RWPE2 (cell line): ENCODE results near the gene FABP3.

Experiments used
- ATAC-seq: fragments of 200-7000 bp; cut with Tn5 transposase; 3 replicates; pipeline ENCODE4 v1.9.1; 2021; ENCODE audit warnings: low read depth
- DNase-seq: peaks from one replicate; pipeline ENCODE4 v3.0.0-alpha.2; 2020; ENCODE audit warnings: low spot score
- H3K27ac ChIP-seq: fragments of 450-650 bp; 2 replicates; pipeline ENCODE4 v1.5.1; 2017; ENCODE audit warnings: mild to moderate bottlenecking; ENCODE audit not compliant: poor library complexity, severe bottlenecking
- H3K27me3 ChIP-seq: fragments of 250-450 bp; sonication (Bioruptor Pico); 2 replicates; pipeline ENCODE4 v1.5.1; 2021; ENCODE audit warnings: mild to moderate bottlenecking, moderate library complexity; ENCODE audit not compliant: insufficient read depth, poor library complexity, severe bottlenecking
- H3K36me3 ChIP-seq: fragments of 250-450 bp; sonication (Bioruptor Pico); 2 replicates; pipeline ENCODE4 v1.5.1; 2020; ENCODE audit warnings: low read depth, mild to moderate bottlenecking, moderate library complexity
- H3K4me1 ChIP-seq: fragments of 250-450 bp; sonication (Bioruptor Pico); 2 replicates; pipeline ENCODE4 v1.5.1; 2021; ENCODE audit warnings: mild to moderate bottlenecking, moderate library complexity; ENCODE audit not compliant: insufficient read depth, poor library complexity, severe bottlenecking
- H3K4me3 ChIP-seq: fragments of 250-450 bp; sonication (Bioruptor Pico); 2 replicates; pipeline ENCODE4 v1.5.1; 2021; ENCODE audit warnings: mild to moderate bottlenecking, moderate library complexity; ENCODE audit not compliant: severe bottlenecking
- H3K9me3 ChIP-seq: fragments of 250-450 bp; sonication (Bioruptor Pico); 2 replicates; pipeline ENCODE4 v1.5.1; 2021; ENCODE audit warnings: mild to moderate bottlenecking, moderate library complexity; ENCODE audit not compliant: severe bottlenecking
- CTCF ChIP-seq: fragments of 450-650 bp; IDR thresholded peaks from one replicate; pipeline ENCODE4 v1.5.1; 2017; ENCODE audit warnings: mild to moderate bottlenecking, moderate library complexity; ENCODE audit not compliant: poor library complexity, severe bottlenecking

The FABP3 gene

GRCh38 chr1:31346785-31347184 is 26.1 kb downstream of the FABP3 start:
- TF ChIP-seq CTCF, result no peak
- H3K27ac ChIP-seq, result no peak overlapping the region
- H3K27me3 ChIP-seq, result no peaks in the 10 kb centered on the region
- ATAC-seq, result no peak
- H3K4me3 ChIP-seq, result no peak overlapping the region
- no peaks in the 10 kb centered on the region for H3K9me3 ChIP-seq
- no peak for DNase-seq
- H3K4me1 ChIP-seq, result no peaks in the 10 kb centered on the region
- H3K36me3 ChIP-seq, result peaks cover 44% of the 10 kb centered on the region

- no peak for TF ChIP-seq CTCF
- Histone ChIP-seq H3K27me3 (no peaks in the 10 kb centered on the region), H3K36me3 (peaks cover 43% of the 10 kb centered on the region), H3K4me3 (no peak overlapping the region), H3K9me3 (no peaks in the 10 kb centered on the region), H3K4me1 (no peaks in the 10 kb centered on the region), H3K27ac (no peak overlapping the region)
- DNase-seq, result no peak
- no peak for ATAC-seq
Measured at GRCh38 chr1:31345635-31346034, 27.2 kb downstream of the FABP3 start.

- no peak for DNase-seq
- Histone ChIP-seq H3K27ac (no peak overlapping the region), H3K36me3 (peaks cover 39% of the 10 kb centered on the region), H3K9me3 (no peaks in the 10 kb centered on the region), H3K27me3 (no peaks in the 10 kb centered on the region), H3K4me1 (no peaks in the 10 kb centered on the region), H3K4me3 (no peak overlapping the region)
- TF ChIP-seq CTCF, result no peak
- ATAC-seq, result no peak
Measured at GRCh38 chr1:31344503-31344902, 28.4 kb downstream of the FABP3 start.

- H3K9me3 ChIP-seq, result no peaks in the 10 kb centered on the region
Measured at GRCh38 chr1:31336687-31337467, 36.0 kb downstream of the FABP3 start.

More at GRCh38 chr1:31336687-31337467, 36.0 kb downstream of the FABP3 start:
- H3K4me3 ChIP-seq, result no peak overlapping the region
- no peaks in the 10 kb centered on the region for H3K27me3 ChIP-seq
- ATAC-seq (no peak), DNase-seq (no peak)
- H3K36me3 ChIP-seq, result peaks cover 35% of the 10 kb centered on the region
- TF ChIP-seq CTCF, result no peak
- no peak overlapping the region for H3K27ac ChIP-seq
- no peaks in the 10 kb centered on the region for H3K4me1 ChIP-seq
